NCI-H82 treated with DMSO at 0.1 percent for 48 hours (cell line): ENCODE results near the gene MEX3C.

Source experiments
- DNase-seq: peaks from one replicate; lab custom pipeline; 2025; ENCODE audit not compliant: unreplicated experiment; lab: John Stamatoyannopoulos, UW

MEX3C gene

GRCh38 chr18:51192026-51192425, 5.5 kb downstream of the MEX3C start:
- no peak for DNase-seq

- no peak for DNase-seq
Observed at GRCh38 chr18:51191128-51191717, 6.3 kb downstream of the MEX3C start.

GRCh38 chr18:51190000-51190399, 7.5 kb downstream of the MEX3C start:
- DNase-seq, result no peak

- DNase-seq, result no peak
Observed at GRCh38 chr18:51188024-51188701, 9.3 kb downstream of the MEX3C start.

- DNase-seq, result no peak
Observed at GRCh38 chr18:51185075-51185474, 12.4 kb downstream of the MEX3C start.

- no peak for DNase-seq
Observed at GRCh38 chr18:51184091-51184457, 13.4 kb downstream of the MEX3C start.

- no peak for DNase-seq
Observed at GRCh38 chr18:51183372-51184090, 13.9 kb downstream of the MEX3C start.

GRCh38 chr18:51182824-51183223, 14.7 kb downstream of the MEX3C start:
- no peak for DNase-seq

GRCh38 chr18:51171625-51172259, 25.7 kb downstream of the MEX3C start:
- DNase-seq, result no peak

GRCh38 chr18:51171223-51171622, 26.3 kb downstream of the MEX3C start:
- no peak for DNase-seq

- no peak for DNase-seq
Observed at GRCh38 chr18:51170664-51171063, 26.8 kb downstream of the MEX3C start.

- DNase-seq, result no peak
Observed at GRCh38 chr18:51169731-51170130, 27.8 kb downstream of the MEX3C start.

GRCh38 chr18:51168960-51169662, 28.4 kb downstream of the MEX3C start:
- DNase-seq, result no peak

GRCh38 chr18:51168026-51168742, 29.3 kb downstream of the MEX3C start:
- no peak for DNase-seq

- DNase-seq, result no peak
Observed at GRCh38 chr18:51165296-51165695, 32.2 kb downstream of the MEX3C start.

- no peak for DNase-seq
Observed at GRCh38 chr18:51164761-51165281, 32.7 kb downstream of the MEX3C start.

GRCh38 chr18:51164342-51164741, 33.1 kb downstream of the MEX3C start:
- no peak for DNase-seq

GRCh38 chr18:51163543-51163942, 33.9 kb downstream of the MEX3C start:
- no peak for DNase-seq

GRCh38 chr18:51162617-51163016, 34.9 kb downstream of the MEX3C start:
- DNase-seq, result no peak

- no peak for DNase-seq
Observed at GRCh38 chr18:51160646-51161045, 36.8 kb downstream of the MEX3C start.
